ENCODE data around the gene HADHB.

HADHB gene

GRCh38 chr2:26337298-26337697 is 92.6 kb downstream of the HADHB start:
- DNase-seq (no peak), ATAC-seq (replicated peaks) (no peak)
- Mint-ChIP-seq H3K4me1 (peaks cover 0 to 2% of the 10 kb centered on the region in 2 donors), H3K9me3 (no peaks in the 10 kb centered on the region), H3K27me3 (no peaks in the 10 kb centered on the region), H3K36me3 (peaks cover 0 to 6% of the 10 kb centered on the region in 2 donors), H3K4me3 (no peak overlapping the region), H3K27ac (no peak overlapping the region)
